Trophoblast cell (in vitro differentiated cells and primary cell): ENCODE data around the gene DGKD.
A peak's percentile ranks its signal among the peaks of the same experiment; 100 is the strongest.

Source experiments
- DNase-seq, 2 donors: peaks; one replicate each; pipeline ENCODE4 v3.0.0-alpha.2; 2016
- H2AFZ ChIP-seq: 2 replicates; pipeline ENCODE4 v1.6.1; 2013; ENCODE audit warnings: low read length, moderate library complexity, mild to moderate bottlenecking; ENCODE audit not compliant: insufficient read depth, poor library complexity
- H2AK5ac ChIP-seq: 2 replicates; pipeline ENCODE4 v1.6.1; 2013; ENCODE audit warnings: mild to moderate bottlenecking, low read length
- H2BK120ac ChIP-seq: 2 replicates; pipeline ENCODE4 v1.6.1; 2013; ENCODE audit warnings: low read length, mild to moderate bottlenecking, moderate library complexity; ENCODE audit not compliant: insufficient read depth, poor library complexity
- H2BK12ac ChIP-seq: 2 replicates; pipeline ENCODE4 v1.6.1; 2013; ENCODE audit warnings: mild to moderate bottlenecking, low read length, moderate library complexity
- H2BK5ac ChIP-seq: 2 replicates; pipeline ENCODE4 v1.6.1; 2013; ENCODE audit warnings: low read length, low read depth, moderate library complexity, mild to moderate bottlenecking; ENCODE audit not compliant: poor library complexity
- H3K14ac ChIP-seq: 2 replicates; pipeline ENCODE4 v1.6.1; 2013; ENCODE audit warnings: mild to moderate bottlenecking, low read length
- H3K18ac ChIP-seq: 2 replicates; pipeline ENCODE4 v1.6.1; 2013; ENCODE audit warnings: mild to moderate bottlenecking, low read length
- H3K23ac ChIP-seq: 2 replicates; pipeline ENCODE4 v1.6.1; 2013; ENCODE audit warnings: low read length
- H3K27ac ChIP-seq: 2 replicates; pipeline ENCODE4 v1.5.1; 2013; ENCODE audit warnings: low read depth, mild to moderate bottlenecking, inconsistent platforms, low read length, moderate library complexity
- H3K27me3 ChIP-seq: 2 replicates; pipeline ENCODE4 v1.6.1; 2013; ENCODE audit warnings: inconsistent platforms, mild to moderate bottlenecking, low read length, moderate library complexity; ENCODE audit not compliant: insufficient read depth
- H3K36me3 ChIP-seq, 2 experiments: 1 replicate in 1 of 2; 2 replicates in 1 of 2; pipeline ENCODE4 v1.6.1; 2013; ENCODE audit warnings: low read length in 2 of 2, mild to moderate bottlenecking in 2 of 2, moderate library complexity in 1 of 2; ENCODE audit not compliant: insufficient read depth in 2 of 2, control insufficient read depth in 1 of 2
- H3K4ac ChIP-seq: 2 replicates; pipeline ENCODE4 v1.6.1; 2013; ENCODE audit warnings: low read depth, mild to moderate bottlenecking, low read length, moderate library complexity
- H3K4me1 ChIP-seq, 2 experiments: 1 replicate in 1 of 2; 2 replicates in 1 of 2; pipeline ENCODE4 v1.6.1; 2013; ENCODE audit warnings: low read length in 2 of 2, mild to moderate bottlenecking in 2 of 2, moderate library complexity in 1 of 2; ENCODE audit not compliant: insufficient read depth in 2 of 2, control insufficient read depth in 1 of 2
- H3K4me2 ChIP-seq: 2 replicates; pipeline ENCODE4 v1.6.1; 2013; ENCODE audit warnings: inconsistent platforms, mild to moderate bottlenecking, low read length, moderate library complexity
- H3K4me3 ChIP-seq: 2 replicates; pipeline ENCODE4 v1.5.1; 2013; ENCODE audit warnings: mild to moderate bottlenecking, low read depth, low read length, inconsistent platforms
- H3K79me1 ChIP-seq: one replicate; pipeline ENCODE4 v1.6.1; 2013; ENCODE audit warnings: low read length
- H3K79me2 ChIP-seq: 2 replicates; pipeline ENCODE4 v1.6.1; 2013; ENCODE audit warnings: low read length, mild to moderate bottlenecking; ENCODE audit not compliant: control insufficient read depth, insufficient read depth, poor library complexity
- H3K9ac ChIP-seq: 2 replicates; pipeline ENCODE4 v1.6.1; 2013; ENCODE audit warnings: mild to moderate bottlenecking, low read length
- H3K9me3 ChIP-seq: 2 replicates; pipeline ENCODE4 v1.6.1; 2013; ENCODE audit warnings: low read depth, mild to moderate bottlenecking, control low read depth, inconsistent platforms, low read length; ENCODE audit not compliant: insufficient read depth
- H4K12ac ChIP-seq: 2 replicates; pipeline ENCODE4 v1.6.1; 2013; ENCODE audit warnings: low read depth, mild to moderate bottlenecking, low read length, moderate library complexity
- H4K8ac ChIP-seq: 2 replicates; pipeline ENCODE4 v1.6.1; 2013; ENCODE audit warnings: low read depth, mild to moderate bottlenecking, low read length, moderate library complexity
- H4K91ac ChIP-seq: one replicate; pipeline ENCODE4 v1.6.1; 2013; ENCODE audit warnings: low read depth, mild to moderate bottlenecking, low read length, moderate library complexity
- WGBS: extraction: QIAGEN DNeasy Blood & Tissue Kit; methylation state at CpG from one replicate; pipeline ENCODE4 v1.1.7; 2013; ENCODE audit warnings: missing lambda C conversion rate; ENCODE audit not compliant: insufficient read length, insufficient coverage; ENCODE audit errors: extremely low coverage; 5-methylcytosine and 5-hydroxymethylcytosine counted together

The DGKD gene

GRCh38 chr2:233414273-233414654 is 60.0 kb downstream of the DGKD start:
- no CpG with 5 or more reads among the region's 4 CpGs for WGBS
- no peak overlapping the region for H2AFZ ChIP-seq
- no peak overlapping the region for H3K4ac ChIP-seq
- no peaks in the 10 kb centered on the region for H3K79me2 ChIP-seq
- peaks cover 10 to 11% of the 10 kb centered on the region in 2 experiments for H3K4me1 ChIP-seq
- H3K9ac ChIP-seq: no peak overlapping the region
- H3K23ac ChIP-seq: no peak overlapping the region
- H3K9me3 ChIP-seq: no peaks in the 10 kb centered on the region
- H3K14ac ChIP-seq: no peak overlapping the region
- H2BK12ac ChIP-seq: no peak overlapping the region
- no peak overlapping the region for H3K18ac ChIP-seq
- no peak overlapping the region for H4K8ac ChIP-seq
- no peak overlapping the region for H3K4me2 ChIP-seq
- no peak overlapping the region for H2BK5ac ChIP-seq
- H3K27ac ChIP-seq: peak overlapping the region; percentile 29
- H3K4me3 ChIP-seq: no peak overlapping the region
- H2BK120ac ChIP-seq: no peak overlapping the region
- H2AK5ac ChIP-seq: no peak overlapping the region
- DNase-seq: no peak
- no peak overlapping the region for H4K91ac ChIP-seq
- peaks cover 0 to 3% of the 10 kb centered on the region in 2 experiments for H3K36me3 ChIP-seq
- no peak overlapping the region for H4K12ac ChIP-seq
- no peaks in the 10 kb centered on the region for H3K79me1 ChIP-seq
- H3K27me3 ChIP-seq: no peaks in the 10 kb centered on the region

DNA sequence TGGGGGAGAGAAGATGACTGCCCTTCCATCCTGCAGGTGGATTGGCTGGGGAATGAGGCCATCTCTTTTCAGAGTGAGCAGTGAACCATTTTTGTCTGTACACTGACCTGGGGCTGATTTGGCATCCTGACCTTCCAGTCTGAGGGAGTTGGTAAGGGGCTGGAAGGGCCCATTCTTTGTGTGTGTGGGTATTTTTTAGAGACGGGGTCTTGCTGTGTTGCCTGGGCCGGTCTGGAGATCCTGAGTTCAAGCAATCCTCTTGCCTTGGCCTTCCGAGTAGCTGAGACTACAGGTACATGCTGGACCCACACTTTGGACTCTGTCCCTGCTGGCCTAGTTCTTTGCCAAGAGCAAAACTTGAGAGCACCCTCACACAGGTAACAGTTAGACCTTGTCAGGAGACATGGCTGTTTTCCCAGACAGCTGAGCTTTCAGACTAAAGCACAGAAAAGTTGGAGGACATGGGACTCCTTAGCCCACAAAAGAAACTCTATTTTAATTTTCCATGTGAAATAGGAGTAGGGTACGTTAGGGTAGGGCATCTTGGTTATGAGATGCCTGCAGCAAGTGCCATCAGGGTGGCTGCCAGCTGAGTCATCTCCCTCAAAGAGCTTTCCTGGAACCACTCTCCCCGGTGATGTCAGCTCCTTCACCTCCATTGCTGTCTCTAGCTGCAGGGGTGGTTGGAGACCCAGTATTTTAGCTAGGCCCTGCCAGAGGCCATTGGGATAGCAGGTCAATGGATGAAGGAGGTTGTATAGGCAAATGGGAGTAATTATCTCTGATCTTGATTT is 60.7 kb downstream of the DGKD start:
- Histone ChIP-seq H3K27me3 (no peaks in the 10 kb centered on the region), H3K14ac (no peak overlapping the region), H3K23ac (no peak overlapping the region), H3K18ac (no peak overlapping the region), H3K9me3 (no peaks in the 10 kb centered on the region), H2BK120ac (no peak overlapping the region), H2AK5ac (no peak overlapping the region), H3K27ac (no peak overlapping the region), H3K79me1 (no peaks in the 10 kb centered on the region), H3K4me2 (no peak overlapping the region), H3K9ac (no peak overlapping the region), H4K91ac (no peak overlapping the region), H3K79me2 (no peaks in the 10 kb centered on the region), H3K4me3 (no peak overlapping the region), H2BK12ac (no peak overlapping the region), H3K4ac (no peak overlapping the region), H4K12ac (no peak overlapping the region), H2AFZ (no peak overlapping the region), H3K36me3 (peaks cover 0 to 3% of the 10 kb centered on the region in 2 experiments), H3K4me1 (peaks cover 15 to 16% of the 10 kb centered on the region in 2 experiments), H2BK5ac (no peak overlapping the region), H4K8ac (no peak overlapping the region)
- DNase-seq: no peak
- no CpG with 5 or more reads among the region's 5 CpGs for WGBS

DNA sequence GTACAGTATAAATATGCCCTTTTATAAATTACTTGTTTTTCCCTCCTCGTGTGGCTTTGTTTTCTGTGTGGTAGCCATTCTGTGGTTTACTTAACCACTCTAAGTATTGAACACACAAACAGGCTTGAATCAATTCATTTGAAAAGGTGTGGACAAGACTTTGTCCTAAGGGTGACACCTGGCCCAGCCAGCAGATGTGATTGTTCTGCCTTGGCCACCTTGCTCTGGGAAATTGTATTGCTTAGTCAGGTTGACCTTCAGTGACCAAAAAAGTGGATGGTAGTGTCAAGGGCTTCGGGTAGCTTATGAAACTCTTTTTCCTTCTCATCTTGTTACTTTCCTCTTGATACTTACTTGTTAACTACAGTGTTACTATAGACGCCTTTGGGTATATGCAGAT is 61.9 kb downstream of the DGKD start:
- peaks cover 15% of the 10 kb centered on the region in 2 experiments for H3K4me1 ChIP-seq
- H2AK5ac ChIP-seq: no peak overlapping the region
- no peak overlapping the region for H3K9ac ChIP-seq
- H3K27me3 ChIP-seq: no peaks in the 10 kb centered on the region
- no peaks in the 10 kb centered on the region for H3K79me2 ChIP-seq
- H3K18ac ChIP-seq: no peak overlapping the region
- no peak overlapping the region for H3K27ac ChIP-seq
- no peak overlapping the region for H3K4me3 ChIP-seq
- no peak for DNase-seq
- WGBS: no CpG with 5 or more reads among the region's 3 CpGs
- no peak overlapping the region for H4K8ac ChIP-seq
- peaks cover 0 to 3% of the 10 kb centered on the region in 2 experiments for H3K36me3 ChIP-seq
- no peak overlapping the region for H4K91ac ChIP-seq
- no peak overlapping the region for H2BK5ac ChIP-seq
- H3K14ac ChIP-seq: no peak overlapping the region
- H2AFZ ChIP-seq: no peak overlapping the region
- no peak overlapping the region for H3K23ac ChIP-seq
- H2BK12ac ChIP-seq: no peak overlapping the region
- H3K79me1 ChIP-seq: no peaks in the 10 kb centered on the region
- H4K12ac ChIP-seq: no peak overlapping the region
- no peaks in the 10 kb centered on the region for H3K9me3 ChIP-seq
- H2BK120ac ChIP-seq: no peak overlapping the region
- H3K4ac ChIP-seq: no peak overlapping the region
- no peak overlapping the region for H3K4me2 ChIP-seq

- Histone ChIP-seq H3K4me3 (no peak overlapping the region), H3K27ac (no peak overlapping the region), H3K14ac (no peak overlapping the region), H3K36me3 (peaks cover 0 to 3% of the 10 kb centered on the region in 2 experiments), H2AFZ (no peak overlapping the region), H2BK12ac (no peak overlapping the region), H3K9me3 (no peaks in the 10 kb centered on the region), H4K91ac (no peak overlapping the region), H3K4ac (no peak overlapping the region), H3K79me1 (no peaks in the 10 kb centered on the region), H2BK120ac (no peak overlapping the region), H3K4me2 (no peak overlapping the region), H3K23ac (no peak overlapping the region), H3K79me2 (no peaks in the 10 kb centered on the region), H2AK5ac (no peak overlapping the region), H3K18ac (peak overlapping the region; percentile 3), H3K9ac (no peak overlapping the region), H3K4me1 (peaks cover 15% of the 10 kb centered on the region in 2 experiments), H2BK5ac (no peak overlapping the region), H4K12ac (no peak overlapping the region), H3K27me3 (no peaks in the 10 kb centered on the region), H4K8ac (no peak overlapping the region)
- DNase-seq: no peak
- WGBS: no CpG with 5 or more reads among the region's 6 CpGs
Observed at GRCh38 chr2:233416706-233417105, 62.4 kb downstream of the DGKD start.
